ENCODE results near the gene LNX1.

LNX1 gene

GRCh38 chr4:53527930-53528329 is 63.4 kb downstream of the LNX1 start:
- Histone ChIP-seq H3K36me3 (ENCODE audit: insufficient read depth, insufficient read length, low read length) (no peaks in the 10 kb centered on the region), H3K4me3 (ENCODE audit: insufficient read length, low read depth) (no peak overlapping the region), H3K9me3 (ENCODE audit: insufficient read depth, low read length) (no peaks in the 10 kb centered on the region), H3K27me3 (ENCODE audit: insufficient read depth, insufficient read length) (no peaks in the 10 kb centered on the region), H3K4me1 (ENCODE audit: insufficient read depth, insufficient read length) (peaks cover 4% of the 10 kb centered on the region), H3K9ac (ENCODE audit: insufficient read length, low read depth) (no peak overlapping the region)
- DNase-seq (ENCODE audit: low read depth, low spot score) = no peak
- TF ChIP-seq YY1 (IDR thresholded peaks at IDR 0.05; ENCODE audit: insufficient read depth, insufficient read length) = no peak
- TF ChIP-seq ZNF274 (IDR thresholded peaks at IDR 0.05; ENCODE audit: low read depth, low read length) = no peak
- no peak for TF ChIP-seq SUZ12 (IDR thresholded peaks at IDR 0.05; ENCODE audit: extremely low read depth, insufficient read depth, insufficient read length)

- DNase-seq (ENCODE audit: low read depth, low spot score) = no peak
- H3K4me3 ChIP-seq (ENCODE audit: insufficient read length, low read depth) = no peak overlapping the region
- TF ChIP-seq ZNF274 (IDR thresholded peaks at IDR 0.05; ENCODE audit: low read depth, low read length) = no peak
- TF ChIP-seq SUZ12 (IDR thresholded peaks at IDR 0.05; ENCODE audit: extremely low read depth, insufficient read depth, insufficient read length) = no peak
- TF ChIP-seq YY1 (IDR thresholded peaks at IDR 0.05; ENCODE audit: insufficient read depth, insufficient read length) = no peak
- H3K9me3 ChIP-seq (ENCODE audit: insufficient read depth, low read length) = no peaks in the 10 kb centered on the region
- peaks cover 4% of the 10 kb centered on the region for H3K4me1 ChIP-seq (ENCODE audit: insufficient read depth, insufficient read length)
- no peaks in the 10 kb centered on the region for H3K27me3 ChIP-seq (ENCODE audit: insufficient read depth, insufficient read length)
- no peak overlapping the region for H3K9ac ChIP-seq (ENCODE audit: insufficient read length, low read depth)
- no peaks in the 10 kb centered on the region for H3K36me3 ChIP-seq (ENCODE audit: insufficient read depth, insufficient read length, low read length)
These were observed 64.0 kb downstream of the LNX1 start for GRCh38 chr4:53527326-53527725.

- no peak for TF ChIP-seq ZNF274 (IDR thresholded peaks at IDR 0.05; ENCODE audit: low read depth, low read length)
- TF ChIP-seq SUZ12 (IDR thresholded peaks at IDR 0.05; ENCODE audit: extremely low read depth, insufficient read depth, insufficient read length) = no peak
- TF ChIP-seq YY1 (IDR thresholded peaks at IDR 0.05; ENCODE audit: insufficient read depth, insufficient read length) = no peak
- H3K9ac ChIP-seq (ENCODE audit: insufficient read length, low read depth) = no peak overlapping the region
- no peaks in the 10 kb centered on the region for H3K9me3 ChIP-seq (ENCODE audit: insufficient read depth, low read length)
- H3K36me3 ChIP-seq (ENCODE audit: insufficient read depth, insufficient read length, low read length) = no peaks in the 10 kb centered on the region
- no peak for DNase-seq (ENCODE audit: low read depth, low spot score)
- H3K27me3 ChIP-seq (ENCODE audit: insufficient read depth, insufficient read length) = no peaks in the 10 kb centered on the region
- no peaks in the 10 kb centered on the region for H3K4me1 ChIP-seq (ENCODE audit: insufficient read depth, insufficient read length)
- H3K4me3 ChIP-seq (ENCODE audit: insufficient read length, low read depth) = no peak overlapping the region
These were observed 69.0 kb downstream of the LNX1 start for GRCh38 chr4:53522334-53522733.

- Histone ChIP-seq H3K27me3 (ENCODE audit: insufficient read depth, insufficient read length) (no peaks in the 10 kb centered on the region), H3K9ac (ENCODE audit: insufficient read length, low read depth) (no peak overlapping the region), H3K36me3 (ENCODE audit: insufficient read depth, insufficient read length, low read length) (no peaks in the 10 kb centered on the region), H3K4me3 (ENCODE audit: insufficient read length, low read depth) (no peak overlapping the region), H3K9me3 (ENCODE audit: insufficient read depth, low read length) (no peaks in the 10 kb centered on the region), H3K4me1 (ENCODE audit: insufficient read depth, insufficient read length) (no peaks in the 10 kb centered on the region)
- TF ChIP-seq YY1 (IDR thresholded peaks at IDR 0.05; ENCODE audit: insufficient read depth, insufficient read length) (no peak), ZNF274 (IDR thresholded peaks at IDR 0.05; ENCODE audit: low read depth, low read length) (no peak), SUZ12 (IDR thresholded peaks at IDR 0.05; ENCODE audit: extremely low read depth, insufficient read depth, insufficient read length) (no peak)
- DNase-seq (ENCODE audit: low read depth, low spot score) = peak; percentile 27
These were observed 71.2 kb downstream of the LNX1 start for GRCh38 chr4:53520116-53520515.

- no peaks in the 10 kb centered on the region for H3K9me3 ChIP-seq (ENCODE audit: insufficient read depth, low read length)
- TF ChIP-seq YY1 (IDR thresholded peaks at IDR 0.05; ENCODE audit: insufficient read depth, insufficient read length) (no peak), SUZ12 (IDR thresholded peaks at IDR 0.05; ENCODE audit: extremely low read depth, insufficient read depth, insufficient read length) (no peak), ZNF274 (IDR thresholded peaks at IDR 0.05; ENCODE audit: low read depth, low read length) (no peak)
- H3K36me3 ChIP-seq (ENCODE audit: insufficient read depth, insufficient read length, low read length) = no peaks in the 10 kb centered on the region
- H3K27me3 ChIP-seq (ENCODE audit: insufficient read depth, insufficient read length) = no peaks in the 10 kb centered on the region
- no peak for DNase-seq (ENCODE audit: low read depth, low spot score)
- no peak overlapping the region for H3K4me3 ChIP-seq (ENCODE audit: insufficient read length, low read depth)
- H3K4me1 ChIP-seq (ENCODE audit: insufficient read depth, insufficient read length) = no peaks in the 10 kb centered on the region
- no peak overlapping the region for H3K9ac ChIP-seq (ENCODE audit: insufficient read length, low read depth)
These were observed 72.5 kb downstream of the LNX1 start for GRCh38 chr4:53518807-53519206.

- no peaks in the 10 kb centered on the region for H3K36me3 ChIP-seq (ENCODE audit: insufficient read depth, insufficient read length, low read length)
- H3K4me1 ChIP-seq (ENCODE audit: insufficient read depth, insufficient read length) = no peaks in the 10 kb centered on the region
- DNase-seq (ENCODE audit: low read depth, low spot score) = no peak
- H3K4me3 ChIP-seq (ENCODE audit: insufficient read length, low read depth) = no peak overlapping the region
- H3K9me3 ChIP-seq (ENCODE audit: insufficient read depth, low read length) = no peaks in the 10 kb centered on the region
- no peak overlapping the region for H3K9ac ChIP-seq (ENCODE audit: insufficient read length, low read depth)
- H3K27me3 ChIP-seq (ENCODE audit: insufficient read depth, insufficient read length) = no peaks in the 10 kb centered on the region
- TF ChIP-seq YY1 (IDR thresholded peaks at IDR 0.05; ENCODE audit: insufficient read depth, insufficient read length) (no peak), ZNF274 (IDR thresholded peaks at IDR 0.05; ENCODE audit: low read depth, low read length) (no peak), SUZ12 (IDR thresholded peaks at IDR 0.05; ENCODE audit: extremely low read depth, insufficient read depth, insufficient read length) (no peak)
These were observed 76.2 kb downstream of the LNX1 start for GRCh38 chr4:53515076-53515475.

GRCh38 chr4:53514509-53514908 is 76.8 kb downstream of the LNX1 start:
- TF ChIP-seq SUZ12 (IDR thresholded peaks at IDR 0.05; ENCODE audit: extremely low read depth, insufficient read depth, insufficient read length) (no peak), ZNF274 (IDR thresholded peaks at IDR 0.05; ENCODE audit: low read depth, low read length) (no peak), YY1 (IDR thresholded peaks at IDR 0.05; ENCODE audit: insufficient read depth, insufficient read length) (no peak)
- no peak overlapping the region for H3K4me3 ChIP-seq (ENCODE audit: insufficient read length, low read depth)
- no peak for DNase-seq (ENCODE audit: low read depth, low spot score)

More at GRCh38 chr4:53514509-53514908, 76.8 kb downstream of the LNX1 start:
- H3K9ac ChIP-seq (ENCODE audit: insufficient read length, low read depth) = no peak overlapping the region
- H3K27me3 ChIP-seq (ENCODE audit: insufficient read depth, insufficient read length) = no peaks in the 10 kb centered on the region
- no peaks in the 10 kb centered on the region for H3K4me1 ChIP-seq (ENCODE audit: insufficient read depth, insufficient read length)
- H3K36me3 ChIP-seq (ENCODE audit: insufficient read depth, insufficient read length, low read length) = no peaks in the 10 kb centered on the region
- H3K9me3 ChIP-seq (ENCODE audit: insufficient read depth, low read length) = no peaks in the 10 kb centered on the region
